Ascending aorta (tissue), 2 donors: ENCODE measurements around the gene BMPR1B. TPM values are rescaled to one million over a fixed set of nuclear protein-coding genes. Genes with fewer than 3 reads are reported as not detected.

Source experiments
- DNase-seq, 2 donors: peaks; one replicate each; pipeline ENCODE4 v3.0.0-alpha.2; 2019; ENCODE audit warnings: low spot score in 2 of 2
- H3K27ac ChIP-seq, 2 donors: fragments of 200-600 bp; sonication (generic); one replicate each; pipeline ENCODE4 v1.5.1; 2016 to 2017; ENCODE audit warnings: mild to moderate bottlenecking in 1 of 2
- H3K27me3 ChIP-seq: fragments of 200-600 bp; sonication (generic); one replicate; pipeline ENCODE4 v1.5.1; 2017
- H3K36me3 ChIP-seq, 2 donors: fragments of 200-600 bp; sonication (generic); one replicate each; pipeline ENCODE4 v1.5.1; 2016
- H3K4me1 ChIP-seq, 2 donors: fragments of 200-600 bp; sonication (generic); one replicate each; pipeline ENCODE4 v1.5.1; 2016 to 2017; ENCODE audit warnings: mild to moderate bottlenecking in 1 of 2
- H3K4me3 ChIP-seq, 2 donors: fragments of 200-600 bp; sonication (generic); one replicate each; pipeline ENCODE4 v1.5.1; 2016 to 2017; ENCODE audit warnings: mild to moderate bottlenecking in 1 of 2
- H3K9me3 ChIP-seq, 2 donors: fragments of 200-600 bp; sonication (generic); one replicate each; pipeline ENCODE4 v1.5.1; 2016
- CTCF ChIP-seq, 3 experiments: fragments of 200-600 bp in 2 of 3; fragments of 450-650 bp in 1 of 3; sonication (generic) in 2 of 3; IDR thresholded peaks; one replicate each; pipeline ENCODE4 v1.5.1; 2016 to 2019; ENCODE audit warnings: antibody characterized with exemption in 3 of 3, mild to moderate bottlenecking in 1 of 3, moderate library complexity in 1 of 3
- intact Hi-C: fragments of 100-400 bp; cut with DNase I; formaldehyde crosslinking; loops from one replicate; pipeline ENCODE4 v1.15.1; 2023
- total RNA-seq: library from RNA; depleted of rRNA; stranded (reverse); fragments of >200 nt; gene quantifications from one replicate; pipeline ENCODE4 v1.1.0, GENCODE V29; 2016

Gene BMPR1B
- total RNA-seq, 1 donor from 2014 or later, result 3.8 TPM

- no peak for TF ChIP-seq CTCF (IDR thresholded peaks at IDR 0.05)
- intact Hi-C loops, result no loop called here
- no peaks in the 10 kb centered on the region for H3K27me3 ChIP-seq
- H3K4me1 ChIP-seq, result no peaks in the 10 kb centered on the region
- peaks cover 0 to 6% of the 10 kb centered on the region in 2 donors for H3K36me3 ChIP-seq
- no peak overlapping the region for H3K27ac ChIP-seq
- H3K9me3 ChIP-seq, result no peaks in the 10 kb centered on the region
- DNase-seq, result no peak
- no peak overlapping the region for H3K4me3 ChIP-seq
Measured at GRCh38 chr4:95197353-95197752, 439.6 kb downstream of the BMPR1B start.

GRCh38 chr4:95198961-95199360, 441.2 kb downstream of the BMPR1B start:
- TF ChIP-seq CTCF (IDR thresholded peaks at IDR 0.05), result no peak
- no peak overlapping the region for H3K27ac ChIP-seq
- no peak overlapping the region for H3K4me3 ChIP-seq
- no peaks in the 10 kb centered on the region for H3K4me1 ChIP-seq
- H3K9me3 ChIP-seq, result no peaks in the 10 kb centered on the region
- peaks cover 0 to 9% of the 10 kb centered on the region in 2 donors for H3K36me3 ChIP-seq
- DNase-seq, result no peak
- no peaks in the 10 kb centered on the region for H3K27me3 ChIP-seq
- intact Hi-C loops, result no loop called here

GRCh38 chr4:95204267-95204844, 446.6 kb downstream of the BMPR1B start:
- no peak overlapping the region for H3K27ac ChIP-seq
- TF ChIP-seq CTCF (IDR thresholded peaks at IDR 0.05), result no peak
- no peaks in the 10 kb centered on the region for H3K4me1 ChIP-seq
- intact Hi-C loops, result no loop called here
- no peak for DNase-seq
- H3K27me3 ChIP-seq, result no peaks in the 10 kb centered on the region
- H3K9me3 ChIP-seq, result no peaks in the 10 kb centered on the region
- peaks cover 0 to 9% of the 10 kb centered on the region in 2 donors for H3K36me3 ChIP-seq
- no peak overlapping the region for H3K4me3 ChIP-seq

GRCh38 chr4:95204873-95205272, 447.1 kb downstream of the BMPR1B start:
- Histone ChIP-seq H3K9me3 (no peaks in the 10 kb centered on the region), H3K27me3 (no peaks in the 10 kb centered on the region), H3K4me3 (no peak overlapping the region), H3K36me3 (peaks cover 0 to 9% of the 10 kb centered on the region in 2 donors), H3K27ac (no peak overlapping the region), H3K4me1 (no peaks in the 10 kb centered on the region)
- no peak for DNase-seq
- intact Hi-C loops, result no loop called here
- TF ChIP-seq CTCF (IDR thresholded peaks at IDR 0.05), result no peak
